Aortic smooth muscle cell (primary cell): ENCODE data around the gene SLC15A2. TPM values are rescaled to one million over a fixed set of nuclear protein-coding genes. Genes with fewer than 3 reads are reported as not detected.

Experiments used
- total RNA-seq: library from RNA; depleted of rRNA; stranded (reverse); fragments of >200 nt; gene quantifications from 2 replicates; pipeline ENCODE4 v1.2.3, GENCODE V29; 2014

The SLC15A2 gene, protein sequence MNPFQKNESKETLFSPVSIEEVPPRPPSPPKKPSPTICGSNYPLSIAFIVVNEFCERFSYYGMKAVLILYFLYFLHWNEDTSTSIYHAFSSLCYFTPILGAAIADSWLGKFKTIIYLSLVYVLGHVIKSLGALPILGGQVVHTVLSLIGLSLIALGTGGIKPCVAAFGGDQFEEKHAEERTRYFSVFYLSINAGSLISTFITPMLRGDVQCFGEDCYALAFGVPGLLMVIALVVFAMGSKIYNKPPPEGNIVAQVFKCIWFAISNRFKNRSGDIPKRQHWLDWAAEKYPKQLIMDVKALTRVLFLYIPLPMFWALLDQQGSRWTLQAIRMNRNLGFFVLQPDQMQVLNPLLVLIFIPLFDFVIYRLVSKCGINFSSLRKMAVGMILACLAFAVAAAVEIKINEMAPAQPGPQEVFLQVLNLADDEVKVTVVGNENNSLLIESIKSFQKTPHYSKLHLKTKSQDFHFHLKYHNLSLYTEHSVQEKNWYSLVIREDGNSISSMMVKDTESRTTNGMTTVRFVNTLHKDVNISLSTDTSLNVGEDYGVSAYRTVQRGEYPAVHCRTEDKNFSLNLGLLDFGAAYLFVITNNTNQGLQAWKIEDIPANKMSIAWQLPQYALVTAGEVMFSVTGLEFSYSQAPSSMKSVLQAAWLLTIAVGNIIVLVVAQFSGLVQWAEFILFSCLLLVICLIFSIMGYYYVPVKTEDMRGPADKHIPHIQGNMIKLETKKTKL
- 0.25 and 0.40 TPM in 2 replicates for total RNA-seq

DNA sequence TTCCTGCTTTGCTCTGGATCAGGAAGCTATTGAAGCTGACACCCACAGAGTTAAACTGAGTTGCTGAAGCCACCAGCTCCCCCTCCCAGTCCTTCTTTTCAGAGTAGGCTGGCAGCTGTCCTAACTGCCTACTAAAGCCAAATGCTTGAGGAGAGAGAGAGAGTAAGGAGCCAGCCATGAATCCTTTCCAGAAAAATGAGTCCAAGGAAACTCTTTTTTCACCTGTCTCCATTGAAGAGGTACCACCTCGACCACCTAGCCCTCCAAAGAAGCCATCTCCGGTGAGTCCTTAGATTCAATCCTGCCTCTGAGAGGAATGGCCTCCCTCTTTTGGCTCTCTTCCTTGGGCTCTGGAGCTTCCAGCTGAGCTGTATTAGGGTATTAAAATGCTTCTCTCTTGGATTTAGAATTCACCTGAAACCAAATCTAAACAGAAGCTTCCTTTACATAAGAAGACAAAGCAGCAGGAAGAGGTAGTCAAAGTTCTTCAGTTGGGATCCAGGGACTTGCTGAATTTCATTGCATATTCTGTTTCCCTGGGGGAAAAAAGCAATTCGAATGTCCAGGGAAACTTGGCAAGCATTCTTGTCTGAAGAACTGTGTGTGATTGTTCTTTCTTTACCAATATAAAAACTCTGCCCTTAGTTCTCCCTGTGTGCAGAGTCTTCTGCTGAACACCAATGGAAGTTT lies at the start of gene SLC15A2:
TSS of gene SLC15A2 (plus strand) at position 101 of the 690 bp plus-strand sequence. CDS start at position 177, 76 bp downstream.

Other genes starting within 250 kb of the SLC15A2 start
- 7.3 and 13.3 TPM in 2 replicates for gene HCLS1, start 233.5 kb upstream of the SLC15A2 start, total RNA-seq
- gene GOLGB1, start 144.7 kb upstream of the SLC15A2 start, total RNA-seq: 69.0 and 76.9 TPM in 2 replicates
- 12.4 and 13.2 TPM in 2 replicates for gene IQCB1, start 59.3 kb upstream of the SLC15A2 start, total RNA-seq
- gene EAF2, start 59.2 kb upstream of the SLC15A2 start, total RNA-seq: 2.2 and 3.0 TPM in 2 replicates
- not detected in 2 replicates for gene ILDR1, start 127.8 kb downstream of the SLC15A2 start, total RNA-seq
- gene CD86, start 161.0 kb downstream of the SLC15A2 start, total RNA-seq: under 0.01 TPM in 1 of 2 replicates, not detected in the other